Stomach smooth muscle (tissue), 2 donors: Measurements from ENCODE around the gene TNS1.
"Not testable (repeated sequence)": the region's sequence is repeated elsewhere in the genome, so short reads cannot be mapped to it uniquely, and the experiment has no call there.

Source experiments
- H3K27ac ChIP-seq: one replicate; pipeline ENCODE4 v1.7.0; 2013; ENCODE audit warnings: mild to moderate bottlenecking, low read length, inconsistent platforms
- H3K27me3 ChIP-seq, 2 donors: one replicate each; pipeline ENCODE4 v1.7.0; 2013; ENCODE audit warnings: low read length in 2 of 2; ENCODE audit not compliant: insufficient read depth in 2 of 2, control insufficient read depth in 1 of 2
- H3K36me3 ChIP-seq, 2 donors: one replicate each; pipeline ENCODE4 v1.7.0; 2013; ENCODE audit warnings: low read length in 2 of 2; ENCODE audit not compliant: control insufficient read depth in 2 of 2, insufficient read depth in 2 of 2
- H3K4me1 ChIP-seq: one replicate; pipeline ENCODE4 v1.7.0; 2013; ENCODE audit warnings: low read length; ENCODE audit not compliant: control insufficient read depth, insufficient read depth
- H3K4me3 ChIP-seq, 2 donors: one replicate each; pipeline ENCODE4 v1.7.0; 2013; ENCODE audit warnings: low read length in 2 of 2
- H3K9ac ChIP-seq, 2 donors: one replicate each; pipeline ENCODE4 v1.7.0; 2013; ENCODE audit warnings: low read length in 2 of 2, mild to moderate bottlenecking in 1 of 2
- H3K9me3 ChIP-seq, 2 donors: one replicate each; pipeline ENCODE4 v1.7.0; 2013; ENCODE audit warnings: low read length in 2 of 2; ENCODE audit not compliant: control insufficient read depth in 2 of 2
- donor health status: healthy.
- donor health status: Pancreatic carcinoma.

Gene TNS1

GRCh38 chr2:218021536-218022071 is 18.8 kb upstream of the TNS1 start:
- Histone ChIP-seq H3K36me3 (no peaks in the 10 kb centered on the region), H3K4me3 (peak overlapping the region in 1 of 2 donors; percentile 29), H3K4me1 (peaks cover 30% of the 10 kb centered on the region), H3K9ac (no peak overlapping the region), H3K27me3 (no peaks in the 10 kb centered on the region), H3K9me3 (no peaks in the 10 kb centered on the region), H3K27ac (no peak overlapping the region)

DNA sequence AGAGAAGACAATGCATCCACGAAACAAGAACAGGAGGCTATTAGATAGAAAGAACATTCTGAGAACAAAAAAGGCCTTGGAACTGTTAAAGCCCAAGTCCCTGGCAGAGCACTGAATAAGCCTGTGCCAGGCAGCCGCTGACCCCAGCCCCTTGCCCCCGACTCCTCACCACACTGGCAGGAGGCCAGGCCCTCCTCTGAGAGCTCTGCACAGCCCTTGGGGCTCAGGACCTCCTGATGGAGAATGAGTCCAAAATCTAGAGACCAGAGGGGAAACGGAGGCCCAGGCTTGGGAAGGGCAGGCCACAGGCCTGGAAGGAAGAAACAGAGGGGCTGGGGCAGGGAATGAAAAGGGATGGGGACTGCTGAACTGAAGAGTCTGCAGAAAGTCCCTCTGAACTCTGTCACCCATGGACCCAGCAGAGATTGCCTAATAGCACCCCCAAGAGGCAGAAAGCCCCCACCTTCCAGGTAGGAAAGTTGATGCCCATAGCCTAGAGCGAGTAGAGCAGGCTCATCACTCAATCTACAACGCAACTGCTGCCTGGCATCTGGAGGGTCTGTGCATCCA is 18.3 kb upstream of the TNS1 start:
- H3K27me3 ChIP-seq: no peaks in the 10 kb centered on the region
- H3K4me1 ChIP-seq: peaks cover 35% of the 10 kb centered on the region
- H3K9ac ChIP-seq: no peak overlapping the region
- H3K36me3 ChIP-seq: no peaks in the 10 kb centered on the region
- no peaks in the 10 kb centered on the region for H3K9me3 ChIP-seq
- no peak overlapping the region for H3K27ac ChIP-seq
- H3K4me3 ChIP-seq: no peak overlapping the region

- Histone ChIP-seq H3K4me1 (peaks cover 36% of the 10 kb centered on the region), H3K27me3 (no peaks in the 10 kb centered on the region), H3K27ac (no peak overlapping the region), H3K9ac (no peak overlapping the region), H3K9me3 (no peaks in the 10 kb centered on the region), H3K4me3 (no peak overlapping the region), H3K36me3 (no peaks in the 10 kb centered on the region)
Observed at GRCh38 chr2:218020281-218020680, 17.5 kb upstream of the TNS1 start.

- H3K36me3 ChIP-seq: no peaks in the 10 kb centered on the region
- no peak overlapping the region for H3K4me3 ChIP-seq
- no peak overlapping the region for H3K9ac ChIP-seq
- no peaks in the 10 kb centered on the region for H3K27me3 ChIP-seq
- no peak overlapping the region for H3K27ac ChIP-seq
- no peaks in the 10 kb centered on the region for H3K9me3 ChIP-seq
- H3K4me1 ChIP-seq: peaks cover 34% of the 10 kb centered on the region
Observed at GRCh38 chr2:218019411-218020060, 16.7 kb upstream of the TNS1 start.

- H3K9ac ChIP-seq, H3K27me3 ChIP-seq, H3K9me3 ChIP-seq, H3K36me3 ChIP-seq, H3K4me3 ChIP-seq, H3K27ac ChIP-seq: not testable (repeated sequence)
- peaks cover 33% of the 10 kb centered on the region for H3K4me1 ChIP-seq
Observed at GRCh38 chr2:218018842-218019125, 16.0 kb upstream of the TNS1 start.

GRCh38 chr2:218017211-218018053 is 14.6 kb upstream of the TNS1 start:
- H3K9me3 ChIP-seq: no peaks in the 10 kb centered on the region
- H3K36me3 ChIP-seq: no peaks in the 10 kb centered on the region
- no peak overlapping the region for H3K27ac ChIP-seq
- no peak overlapping the region for H3K4me3 ChIP-seq
- H3K9ac ChIP-seq: no peak overlapping the region
- H3K27me3 ChIP-seq: no peaks in the 10 kb centered on the region
- peaks cover 33% of the 10 kb centered on the region for H3K4me1 ChIP-seq

- no peak overlapping the region for H3K9ac ChIP-seq
- H3K36me3 ChIP-seq: no peaks in the 10 kb centered on the region
- no peak overlapping the region for H3K4me3 ChIP-seq
- H3K27ac ChIP-seq: no peak overlapping the region
- H3K4me1 ChIP-seq: peaks cover 29% of the 10 kb centered on the region
- H3K9me3 ChIP-seq: no peaks in the 10 kb centered on the region
- H3K27me3 ChIP-seq: no peaks in the 10 kb centered on the region
Observed at GRCh38 chr2:218016810-218017209, 14.0 kb upstream of the TNS1 start.

GRCh38 chr2:218015586-218016521 is 13.1 kb upstream of the TNS1 start:
- H3K27me3 ChIP-seq: peaks cover 3 to 4% of the 10 kb centered on the region in 2 donors
- no peak overlapping the region for H3K9ac ChIP-seq
- no peak overlapping the region for H3K4me3 ChIP-seq
- H3K4me1 ChIP-seq: peaks cover 25% of the 10 kb centered on the region
- H3K36me3 ChIP-seq: no peaks in the 10 kb centered on the region
- no peak overlapping the region for H3K27ac ChIP-seq
- H3K9me3 ChIP-seq: no peaks in the 10 kb centered on the region

- peaks cover 32% of the 10 kb centered on the region for H3K4me1 ChIP-seq
- no peak overlapping the region for H3K9ac ChIP-seq
- H3K27ac ChIP-seq: no peak overlapping the region
- H3K36me3 ChIP-seq: no peaks in the 10 kb centered on the region
- H3K4me3 ChIP-seq: no peak overlapping the region
- no peaks in the 10 kb centered on the region for H3K9me3 ChIP-seq
- peaks cover 5 to 10% of the 10 kb centered on the region in 2 donors for H3K27me3 ChIP-seq
Observed at GRCh38 chr2:218014706-218015585, 12.2 kb upstream of the TNS1 start.
